ENCODE results near the gene MORC1.
"Not testable (repeated sequence)": the region's sequence is repeated elsewhere in the genome, so short reads cannot be mapped to it uniquely, and the experiment has no call there.

The MORC1 gene

GRCh38 chr3:109117939-109118338 lies at the start of gene MORC1:
MORC1 (minus strand) TSS chr3:109118134; CDS start chr3:109118059, 75 bp downstream.
- no peak for DNase-seq

- no peak for DNase-seq
Measured at GRCh38 chr3:109165905-109166304, 48.0 kb upstream of the MORC1 start.

GRCh38 chr3:109161487-109162123 lies 43.7 kb upstream of the MORC1 start:
- DNase-seq = no peak

GRCh38 chr3:109155828-109156227 lies 37.9 kb upstream of the MORC1 start:
- no peak for DNase-seq

- no peak for DNase-seq
Measured at GRCh38 chr3:109154979-109155378, 37.0 kb upstream of the MORC1 start.

GRCh38 chr3:109152320-109152719 lies 34.4 kb upstream of the MORC1 start:
- DNase-seq = no peak

GRCh38 chr3:109149078-109149477 lies 31.1 kb upstream of the MORC1 start:
- DNase-seq = no peak

- no peak for DNase-seq
Measured at GRCh38 chr3:109143646-109144045, 25.7 kb upstream of the MORC1 start.

- no peak for DNase-seq
Measured at GRCh38 chr3:109140318-109140717, 22.4 kb upstream of the MORC1 start.

- DNase-seq = no peak
Measured at GRCh38 chr3:109137761-109138160, 19.8 kb upstream of the MORC1 start.

- no peak for DNase-seq
Measured at GRCh38 chr3:109136523-109136922, 18.6 kb upstream of the MORC1 start, which contains the start of gene C3orf85. C3orf85 (plus strand) TSS chr3:109136719; CDS start chr3:109136848, 129 bp downstream.

- DNase-seq = not testable (repeated sequence)
Measured at GRCh38 chr3:109133474-109133816, 15.5 kb upstream of the MORC1 start.

- no peak for DNase-seq
Measured at GRCh38 chr3:109132801-109133473, 15.0 kb upstream of the MORC1 start.

- DNase-seq = no peak
Measured at GRCh38 chr3:109131276-109131675, 13.3 kb upstream of the MORC1 start.

- DNase-seq = no peak
Measured at GRCh38 chr3:109127553-109127952, 9.6 kb upstream of the MORC1 start.

GRCh38 chr3:109125902-109126301 lies 8.0 kb upstream of the MORC1 start:
- no peak for DNase-seq

GRCh38 chr3:109122690-109123089 lies 4.8 kb upstream of the MORC1 start:
- no peak for DNase-seq

GRCh38 chr3:109118584-109118983 lies 650 bp upstream of the MORC1 start:
- DNase-seq = no peak

GRCh38 chr3:109116031-109116430 lies 1.9 kb downstream of the MORC1 start:
- DNase-seq = no peak

GRCh38 chr3:109115451-109115850 lies 2.5 kb downstream of the MORC1 start:
- DNase-seq = no peak

- DNase-seq = no peak
Measured at GRCh38 chr3:109114746-109115145, 3.2 kb downstream of the MORC1 start.

GRCh38 chr3:109112946-109113760 lies 4.8 kb downstream of the MORC1 start:
- no peak for DNase-seq

- no peak for DNase-seq
Measured at GRCh38 chr3:109109574-109109973, 8.4 kb downstream of the MORC1 start.

GRCh38 chr3:109098079-109098644 lies 19.8 kb downstream of the MORC1 start:
- no peak for DNase-seq

Data from DMS79 treated with DMSO at 0.1 percent for 48 hours (cell line).